Measurements from ENCODE around the gene TAF11L12. TPM values are rescaled to one million over a fixed set of nuclear protein-coding genes. Genes with fewer than 3 reads are reported as not detected.

Gene TAF11L12
- total and polyA plus RNA-seq, 5 donors from 2014 or later, result not detected

GRCh38 chr5:17655921-17656320 is 45.7 kb downstream of the TAF11L12 start:
- Histone ChIP-seq H3K4me1 (ENCODE audit: control insufficient read depth, insufficient read depth, low read length, poor library complexity, severe bottlenecking) (no peaks in the 10 kb centered on the region), H3K27me3 (ENCODE audit: control insufficient read depth, insufficient read depth, low read length) (no peaks in the 10 kb centered on the region), H3K36me3 (ENCODE audit: control insufficient read depth, insufficient read depth, low read length) (no peaks in the 10 kb centered on the region), H3K27ac (ENCODE audit: insufficient read depth, low read length, poor library complexity, severe bottlenecking) (no peak overlapping the region), H3K9me3 (ENCODE audit: control insufficient read depth in 2 of 2, low read length in 2 of 2) (no peaks in the 10 kb centered on the region), H3K4me3 (ENCODE audit: low read depth, low read length) (no peak overlapping the region)
- Mint-ChIP-seq H3K27ac (no peak overlapping the region), H3K9me3 (peaks cover 0 to 17% (median 10%) of the 10 kb centered on the region in 7 donors), H3K36me3 (no peaks in the 10 kb centered on the region), H3K4me3 (no peak overlapping the region), H3K27me3 (no peaks in the 10 kb centered on the region), H3K4me1 (peaks cover 0 to 5% (median 0%) of the 10 kb centered on the region in 4 donors)
- ATAC-seq (ENCODE audit: low read depth in 2 of 2), result no peak
- no peak for DNase-seq

Other genes starting within 250 kb of the TAF11L12 start
- gene TAF11L2, start 112.2 kb upstream of the TAF11L12 start, total RNA-seq, result not detected
- not detected for gene TAF11L2, start 112.2 kb upstream of the TAF11L12 start, polyA plus RNA-seq
- gene TAF11L3, start 92.0 kb upstream of the TAF11L12 start, total RNA-seq, result not detected
- not detected for gene TAF11L3, start 92.0 kb upstream of the TAF11L12 start, polyA plus RNA-seq
- not detected for gene TAF11L4, start 88.6 kb upstream of the TAF11L12 start, total RNA-seq
- gene TAF11L4, start 88.6 kb upstream of the TAF11L12 start, polyA plus RNA-seq, result not detected
- not detected for gene TAF11L5, start 85.2 kb upstream of the TAF11L12 start, total RNA-seq
- not detected for gene TAF11L5, start 85.2 kb upstream of the TAF11L12 start, polyA plus RNA-seq
- gene TAF11L6, start 81.7 kb upstream of the TAF11L12 start, total RNA-seq, result not detected
- gene TAF11L6, start 81.7 kb upstream of the TAF11L12 start, polyA plus RNA-seq, result not detected
- not detected for gene TAF11L7, start 24.6 kb upstream of the TAF11L12 start, total RNA-seq
- gene TAF11L7, start 24.6 kb upstream of the TAF11L12 start, polyA plus RNA-seq, result not detected
- not detected for gene TAF11L8, start 19.4 kb upstream of the TAF11L12 start, total RNA-seq
- gene TAF11L8, start 19.4 kb upstream of the TAF11L12 start, polyA plus RNA-seq, result not detected
- gene TAF11L9, start 16.0 kb upstream of the TAF11L12 start, total RNA-seq, result not detected
- not detected for gene TAF11L9, start 16.0 kb upstream of the TAF11L12 start, polyA plus RNA-seq
- gene TAF11L10, start 12.6 kb upstream of the TAF11L12 start, total RNA-seq, result not detected
- gene TAF11L10, start 12.6 kb upstream of the TAF11L12 start, polyA plus RNA-seq, result not detected
- gene TAF11L11, start 6.2 kb upstream of the TAF11L12 start, total RNA-seq, result not detected
- gene TAF11L11, start 6.2 kb upstream of the TAF11L12 start, polyA plus RNA-seq, result not detected
- not detected for gene TAF11L13, start 21.7 kb downstream of the TAF11L12 start, total RNA-seq
- gene TAF11L13, start 21.7 kb downstream of the TAF11L12 start, polyA plus RNA-seq, result not detected
- not detected for gene TAF11L14, start 24.1 kb downstream of the TAF11L12 start, total RNA-seq
- gene TAF11L14, start 24.1 kb downstream of the TAF11L12 start, polyA plus RNA-seq, result not detected

All from CD4-positive, CD25-positive, alpha-beta regulatory T cell (primary cell).